ENCODE data around the gene CANX. TPM values are rescaled to one million over a fixed set of nuclear protein-coding genes. Genes with fewer than 3 reads are reported as not detected.
A peak's percentile ranks its signal among the peaks of the same experiment; 100 is the strongest.

Gene CANX
- total and polyA plus RNA-seq, 2 of the 13 experiments (the other 11 are each of a cell fraction or from before 2014, with no cell fraction given): 477 to 680 TPM

DNA sequence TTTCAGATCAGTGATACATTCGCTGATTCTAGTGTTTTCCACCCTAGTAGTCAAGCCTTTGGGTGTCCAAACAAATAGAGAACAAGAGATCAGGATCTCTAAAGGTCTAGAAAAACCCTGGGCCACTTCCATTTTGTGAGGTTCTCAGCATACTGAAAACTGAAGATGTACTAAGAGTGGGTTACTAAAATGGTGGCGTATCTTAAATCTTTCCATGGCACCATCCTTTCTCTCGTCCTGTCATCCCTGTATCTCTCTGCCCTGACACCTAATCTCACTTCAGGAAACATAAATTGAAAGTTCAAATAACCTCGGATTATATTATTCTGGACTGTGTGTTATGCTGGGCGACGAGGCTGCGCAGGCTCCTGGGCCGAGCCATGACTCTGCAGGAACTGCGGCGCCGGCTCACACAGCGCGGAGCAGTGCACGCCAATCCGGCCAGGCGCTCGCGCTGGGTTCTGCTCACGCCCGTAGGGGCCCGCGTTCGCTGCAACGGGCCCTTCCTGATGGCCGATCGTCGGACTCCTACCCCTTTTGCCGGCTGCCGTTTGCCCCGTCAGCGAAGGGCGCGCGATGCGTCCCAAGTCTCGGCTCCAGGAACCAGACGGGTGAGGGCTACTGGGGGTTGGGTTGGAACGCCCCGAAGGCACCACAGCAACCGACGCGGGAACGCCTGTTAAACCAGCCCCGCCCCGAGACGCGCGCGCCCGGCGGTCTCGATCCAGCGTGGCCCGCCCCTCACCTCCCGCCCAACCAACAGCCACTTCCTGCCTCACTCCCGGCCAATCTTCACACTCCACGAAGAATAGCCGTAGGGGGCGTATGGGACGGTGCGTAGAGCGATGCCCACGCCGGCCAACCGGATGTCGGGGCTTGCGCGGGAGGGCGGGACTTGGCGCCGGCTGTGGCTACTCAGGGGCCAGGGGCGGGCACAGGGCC lies 503 bp upstream of the CANX start (continued):
- TF ChIP-seq U2AF1 (optimal IDR thresholded peaks at IDR 0.05; ENCODE audit: low read depth, low read length): no peak
- TF ChIP-seq ZNF383 (CRISPR knock-in tag; IDR thresholded peaks at IDR 0.05; ENCODE audit: borderline replicate concordance): no peak
- TF ChIP-seq PAF1 (CRISPR knock-in tag; IDR thresholded peaks at IDR 0.05): no peak
- TF ChIP-seq TOPORS (CRISPR knock-in tag; IDR thresholded peaks at IDR 0.05): peak; percentile 40; the same call in 1 of the 2 replicates
- no peak for TF ChIP-seq ZBTB21 (CRISPR knock-in tag; IDR thresholded peaks at IDR 0.05)
- TF ChIP-seq ZNF761 (CRISPR knock-in tag; conservative IDR thresholded peaks at IDR 0.05): peak; percentile 71; the same call in 1 of the 2 replicates
- TF ChIP-seq, protein P1, sequence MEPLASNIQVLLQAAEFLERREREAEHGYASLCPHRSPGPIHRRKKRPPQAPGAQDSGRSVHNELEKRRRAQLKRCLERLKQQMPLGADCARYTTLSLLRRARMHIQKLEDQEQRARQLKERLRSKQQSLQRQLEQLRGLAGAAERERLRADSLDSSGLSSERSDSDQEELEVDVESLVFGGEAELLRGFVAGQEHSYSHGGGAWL (CRISPR knock-in tag; IDR thresholded peaks at IDR 0.05): no peak
- 0 out of 2 replicates have a peak, but pooled peaks have one; percentile 69 for TF ChIP-seq YEATS2 (CRISPR knock-in tag; IDR thresholded peaks at IDR 0.05; ENCODE audit: borderline replicate concordance)
- TF ChIP-seq MTF2 (CRISPR knock-in tag; IDR thresholded peaks at IDR 0.05; ENCODE audit: borderline replicate concordance): no peak; the same call in 1 of the 2 replicates
- 0 out of 2 replicates have a peak, but pooled peaks have one; percentile 20 for TF ChIP-seq RFX5 (IDR thresholded peaks at IDR 0.05; ENCODE audit: low read depth, low read length)
- no peak for TF ChIP-seq FOXA1 (IDR thresholded peaks at IDR 0.05)
- peak; percentile 38 for TF ChIP-seq FOXA1 (CRISPR knock-in tag; IDR thresholded peaks at IDR 0.05)
- no peak; the same call in 1 of the 2 replicates for TF ChIP-seq PHF20 (CRISPR knock-in tag; IDR thresholded peaks at IDR 0.05)
- TF ChIP-seq NFE2L1 (CRISPR knock-in tag; IDR thresholded peaks at IDR 0.05; ENCODE audit: borderline replicate concordance): peak; percentile 97; the same call in 1 of the 2 replicates
- no peak; the same call in 1 of the 2 replicates for TF ChIP-seq ZNF354B (CRISPR knock-in tag; IDR thresholded peaks at IDR 0.05)
- peak; percentile 46; the same call in 1 of the 2 replicates for TF ChIP-seq ZBTB4 (CRISPR knock-in tag; IDR thresholded peaks at IDR 0.05; ENCODE audit: borderline replicate concordance)
- peak; percentile 21; the same call in 1 of the 2 replicates for TF ChIP-seq PRDM10 (CRISPR knock-in tag; IDR thresholded peaks at IDR 0.05; ENCODE audit: low read depth)
- 0 out of 2 replicates have a peak, but pooled peaks have one; percentile 10 for TF ChIP-seq ZBTB33 (CRISPR knock-in tag; IDR thresholded peaks at IDR 0.05)

All from HepG2 (cell line).